Activated CD8-positive, alpha-beta T cell treated with anti-CD3 and anti-CD28 coated beads for 36 hours (primary cell): ENCODE results near the gene CCDC159. TPM values are rescaled to one million over a fixed set of nuclear protein-coding genes. Genes with fewer than 3 reads are reported as not detected.
"Not testable (repeated sequence)": the region's sequence is repeated elsewhere in the genome, so short reads cannot be mapped to it uniquely, and the experiment has no call there.

Experiments
- ATAC-seq: fragments of 200-7000 bp; cut with Tn5 transposase; one replicate; pipeline ENCODE4 v1.10.0; 2021; ENCODE audit warnings: mild to moderate bottlenecking, moderate library complexity
- CTCF ChIA-PET: fragments of 350-600 bp; sonication (Branson Sonifier 250); formaldehyde crosslinking; loops from one replicate; lab custom pipeline; 2021; ENCODE audit warnings: antibody characterized with exemption; lab: Charles Lee
- POLR2A ChIA-PET: fragments of 350-600 bp; sonication (Branson Sonifier 250); formaldehyde crosslinking; loops from one replicate; lab custom pipeline; 2021; ENCODE audit warnings: antibody characterized with exemption; lab: Charles Lee
- DNase-seq: peaks from one replicate; pipeline ENCODE4 v3.0.0-alpha.2; 2020
- H3K27ac Mint-ChIP-seq: one replicate; pipeline ENCODE4 v1.8.0; 2021; ENCODE audit warnings: mild to moderate bottlenecking, mixed read lengths
- H3K27me3 Mint-ChIP-seq: one replicate; pipeline ENCODE4 v1.8.0; 2021; ENCODE audit warnings: mixed read lengths
- H3K36me3 Mint-ChIP-seq: one replicate; pipeline ENCODE4 v1.8.0; 2021; ENCODE audit warnings: low read depth, mixed read lengths
- H3K4me1 Mint-ChIP-seq: one replicate; pipeline ENCODE4 v1.8.0; 2021; ENCODE audit warnings: low read depth, mixed read lengths
- H3K4me3 Mint-ChIP-seq: one replicate; pipeline ENCODE4 v1.8.0; 2021; ENCODE audit warnings: mild to moderate bottlenecking, moderate library complexity, mixed read lengths
- H3K9me3 Mint-ChIP-seq: one replicate; pipeline ENCODE4 v1.8.0; 2021; ENCODE audit warnings: mixed read lengths
- intact Hi-C: fragments of 100-400 bp; cut with micrococcal nuclease; formaldehyde crosslinking; loops from one replicate; pipeline ENCODE4 v1.10.0; 2022
- total RNA-seq, 2 experiments: library from RNA; stranded (reverse); gene quantifications; one replicate each; pipeline ENCODE4 v1.2.3, GENCODE V29; 2021
- TF ChIP-seq, protein P1 (sequence below): fragments of 200-600 bp; IDR thresholded peaks from one replicate; pipeline ENCODE4 v1.8.0; 2022; ENCODE audit warnings: antibody characterized with exemption, mild to moderate bottlenecking

The CCDC159 gene
- total RNA-seq, 2 experiments from 2014 or later, result 9.7 to 10.5 TPM

DNA sequence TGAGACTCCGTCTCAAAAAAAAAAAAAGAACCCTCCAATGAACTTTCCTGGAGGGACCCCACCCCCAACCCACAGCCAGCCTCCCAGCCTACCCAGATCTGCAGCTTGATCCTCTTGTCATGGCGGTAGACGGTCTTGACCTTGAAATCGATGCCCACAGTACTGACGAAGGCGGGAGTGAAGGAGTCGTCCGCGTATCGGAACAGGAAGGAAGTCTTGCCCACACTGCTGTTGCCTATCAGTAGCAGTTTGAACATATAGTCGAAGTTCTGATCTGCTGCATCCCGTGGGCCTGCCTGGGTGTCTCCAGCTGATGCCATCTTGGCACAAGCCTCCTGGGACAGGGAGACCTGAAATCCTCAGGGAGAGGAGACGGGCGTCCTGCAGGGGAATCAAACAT is 9.2 kb upstream of the CCDC159 start:
- DNase-seq (no peak), ATAC-seq (no peak)
- H3K36me3 Mint-ChIP-seq, result peaks cover 16% of the 10 kb centered on the region
- intact Hi-C loops, result no loop called here
- H3K27me3 Mint-ChIP-seq, result no peaks in the 10 kb centered on the region
- H3K27ac Mint-ChIP-seq, result no peak overlapping the region
- ChIA-PET CTCF (interaction anchor here (1.2 to 1.4 kb wide), 2 partner anchors 43 to 44 kb away, joined by 4 read pairs; no protein-coding TSS in a partner anchor), POLR2A (interaction anchor here (1.1 kb wide), 1 partner anchor 31 kb away, joined by 3 read pairs; no protein-coding TSS in a partner anchor)
- H3K9me3 Mint-ChIP-seq, result no peaks in the 10 kb centered on the region
- peaks cover 20% of the 10 kb centered on the region for H3K4me1 Mint-ChIP-seq
- TF ChIP-seq, protein P1, sequence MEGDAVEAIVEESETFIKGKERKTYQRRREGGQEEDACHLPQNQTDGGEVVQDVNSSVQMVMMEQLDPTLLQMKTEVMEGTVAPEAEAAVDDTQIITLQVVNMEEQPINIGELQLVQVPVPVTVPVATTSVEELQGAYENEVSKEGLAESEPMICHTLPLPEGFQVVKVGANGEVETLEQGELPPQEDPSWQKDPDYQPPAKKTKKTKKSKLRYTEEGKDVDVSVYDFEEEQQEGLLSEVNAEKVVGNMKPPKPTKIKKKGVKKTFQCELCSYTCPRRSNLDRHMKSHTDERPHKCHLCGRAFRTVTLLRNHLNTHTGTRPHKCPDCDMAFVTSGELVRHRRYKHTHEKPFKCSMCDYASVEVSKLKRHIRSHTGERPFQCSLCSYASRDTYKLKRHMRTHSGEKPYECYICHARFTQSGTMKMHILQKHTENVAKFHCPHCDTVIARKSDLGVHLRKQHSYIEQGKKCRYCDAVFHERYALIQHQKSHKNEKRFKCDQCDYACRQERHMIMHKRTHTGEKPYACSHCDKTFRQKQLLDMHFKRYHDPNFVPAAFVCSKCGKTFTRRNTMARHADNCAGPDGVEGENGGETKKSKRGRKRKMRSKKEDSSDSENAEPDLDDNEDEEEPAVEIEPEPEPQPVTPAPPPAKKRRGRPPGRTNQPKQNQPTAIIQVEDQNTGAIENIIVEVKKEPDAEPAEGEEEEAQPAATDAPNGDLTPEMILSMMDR, result no peak
- H3K4me3 Mint-ChIP-seq, result no peak overlapping the region

- Mint-ChIP-seq H3K36me3 (peaks cover 16% of the 10 kb centered on the region), H3K9me3 (no peaks in the 10 kb centered on the region), H3K4me1 (peaks cover 20% of the 10 kb centered on the region), H3K27ac (no peak overlapping the region), H3K4me3 (no peak overlapping the region), H3K27me3 (no peaks in the 10 kb centered on the region)
- ATAC-seq (no peak), DNase-seq (no peak)
- intact Hi-C loops, result no loop called here
- CTCF ChIA-PET, result interaction anchor here (1.2 to 2.3 kb wide), 4 partner anchors 13 to 44 kb away, joined by 3 to 6 read pairs (median 5); no protein-coding TSS in a partner anchor
- POLR2A ChIA-PET, result interaction anchor here (1.1 to 1.5 kb wide), 2 partner anchors 30 to 144 kb away, joined by 3 to 4 read pairs; no protein-coding TSS in a partner anchor
- TF ChIP-seq, protein P1, result no peak
Measured at GRCh38 chr19:11338121-11338520, 8.2 kb upstream of the CCDC159 start.

- ChIA-PET CTCF (interaction anchor here (1.3 to 2.3 kb wide), 4 partner anchors 13 to 45 kb away, joined by 3 to 6 read pairs (median 6); no protein-coding TSS in a partner anchor), POLR2A (interaction anchor here (1.5 kb wide), 1 partner anchor 144 kb away, joined by 4 read pairs; no protein-coding TSS in a partner anchor)
- Mint-ChIP-seq H3K27me3 (no peaks in the 10 kb centered on the region), H3K4me1 (peaks cover 20% of the 10 kb centered on the region), H3K9me3 (no peaks in the 10 kb centered on the region), H3K36me3 (peaks cover 16% of the 10 kb centered on the region), H3K27ac (no peak overlapping the region), H3K4me3 (peak overlapping the region; percentile 72)
- intact Hi-C loops, result no loop called here
- TF ChIP-seq, protein P1, result no peak
- ATAC-seq, result no peak
- no peak for DNase-seq
Measured at GRCh38 chr19:11338569-11339253, 7.6 kb upstream of the CCDC159 start.

- TF ChIP-seq, protein P1, result no peak
- no peaks in the 10 kb centered on the region for H3K9me3 Mint-ChIP-seq
- ChIA-PET POLR2A (interaction anchor here (0.8 to 1.5 kb wide), 3 partner anchors 15 to 185 kb away, joined by 3 to 4 read pairs (median 4); no protein-coding TSS in a partner anchor), CTCF (interaction anchor here (0.6 to 2.3 kb wide), 7 partner anchors 14 to 183 kb away, joined by 3 to 6 read pairs (median 5); partner anchors contain the start of gene SWSAP1)
- DNase-seq, result peak; percentile 90
- H3K27me3 Mint-ChIP-seq, result no peaks in the 10 kb centered on the region
- peak; percentile 99 for ATAC-seq
- H3K36me3 Mint-ChIP-seq, result peaks cover 11% of the 10 kb centered on the region
- H3K4me1 Mint-ChIP-seq, result peaks cover 23% of the 10 kb centered on the region
- H3K4me3 Mint-ChIP-seq, result peak within 1 kb of the TSS; percentile 72
- intact Hi-C loops, result no loop called here
- no peak within 1 kb of the TSS for H3K27ac Mint-ChIP-seq
Measured at GRCh38 chr19:11339254-11340098, 6.8 kb upstream of the CCDC159 start, which contains the start of gene RAB3D. Gene RAB3D (minus strand): TSS chr19:11339657. CDS start chr19:11337399, 2,258 bp downstream.

DNA sequence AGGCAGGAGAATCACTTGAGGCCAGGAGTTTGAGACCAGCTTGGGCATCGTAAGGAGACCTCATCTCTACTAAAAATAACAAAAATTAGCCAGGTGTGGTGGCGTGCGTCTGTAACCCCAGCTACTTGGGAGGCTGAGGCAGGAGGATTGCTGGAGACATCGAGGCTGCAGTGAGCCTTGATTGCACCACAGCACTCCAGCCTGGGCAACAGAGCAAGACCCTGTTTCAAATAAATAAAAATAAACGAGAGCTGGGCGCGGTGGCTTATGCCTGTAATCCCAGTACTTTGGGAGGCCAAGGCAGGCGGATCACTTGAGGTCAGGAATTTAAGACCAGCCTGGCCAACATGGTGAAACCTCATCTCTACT is 6.2 kb upstream of the CCDC159 start:
- DNase-seq, H3K27me3 Mint-ChIP-seq, H3K27ac Mint-ChIP-seq, H3K9me3 Mint-ChIP-seq, H3K36me3 Mint-ChIP-seq, intact Hi-C loops, ATAC-seq: not testable (repeated sequence)
- ChIA-PET CTCF (interaction anchor here (0.6 to 2.3 kb wide), 5 partner anchors 14 to 183 kb away, joined by 3 to 6 read pairs (median 5); partner anchors contain the start of gene SWSAP1), POLR2A (interaction anchor here (0.8 to 1.1 kb wide), 2 partner anchors 15 to 185 kb away, joined by 3 to 4 read pairs; no protein-coding TSS in a partner anchor)
- peak overlapping the region; percentile 72 for H3K4me3 Mint-ChIP-seq
- H3K4me1 Mint-ChIP-seq, result peaks cover 25% of the 10 kb centered on the region
